NCI-H446 treated with DMSO at 0.1 percent for 48 hours (cell line): ENCODE data around the gene CNPY2.
"Not testable (repeated sequence)": the region's sequence is repeated elsewhere in the genome, so short reads cannot be mapped to it uniquely, and the experiment has no call there.

Source experiments
- DNase-seq: peaks from one replicate; lab custom pipeline; 2025; lab: John Stamatoyannopoulos, UW

Gene CNPY2

DNA sequence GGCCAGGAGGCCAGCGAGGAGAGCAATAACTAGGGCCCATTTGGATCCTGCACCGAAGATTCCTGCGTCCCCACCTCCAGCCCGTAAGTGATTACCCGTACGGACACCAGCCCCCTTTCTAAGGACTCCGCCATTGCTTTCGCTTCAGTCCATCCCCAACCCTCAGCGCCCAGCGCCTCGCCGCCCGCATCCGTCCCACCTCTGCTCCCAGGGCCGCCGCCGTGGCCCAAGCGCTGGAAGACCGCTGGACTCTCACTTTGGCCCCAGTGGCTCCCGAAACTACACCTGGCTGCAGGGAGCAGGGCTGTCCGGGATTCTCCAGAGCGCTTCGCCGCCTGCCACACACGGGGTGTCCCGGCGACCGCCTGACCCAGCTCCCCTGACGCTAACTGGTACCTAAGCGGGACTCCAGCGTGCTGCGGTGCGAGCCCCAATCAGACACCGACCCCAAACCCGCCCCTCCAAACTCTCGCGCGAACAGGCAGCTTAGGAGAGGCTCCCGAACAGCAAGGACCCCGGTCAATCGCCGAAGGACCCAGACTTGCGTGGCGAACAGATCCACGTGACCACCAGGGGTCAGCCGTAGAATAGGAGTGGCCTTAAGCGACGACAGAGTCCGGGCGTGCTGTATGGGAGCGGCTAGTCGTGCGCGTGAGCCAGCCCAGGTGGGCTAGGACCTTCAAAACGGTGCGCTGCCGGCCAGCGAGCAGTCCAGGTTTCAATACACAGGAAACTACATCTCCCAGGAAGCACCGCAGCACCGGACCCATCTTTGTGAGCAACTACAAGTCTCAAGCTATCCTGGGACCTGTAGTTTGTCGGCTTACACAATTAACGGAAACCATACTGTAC lies at the start of gene CNPY2:
Gene CNPY2, minus strand, starts transcription at position 367 of the 852 bp plus-strand sequence. CDS start 771 bp downstream, outside the sequence.
- DNase-seq, result peak; percentile 93

DNA sequence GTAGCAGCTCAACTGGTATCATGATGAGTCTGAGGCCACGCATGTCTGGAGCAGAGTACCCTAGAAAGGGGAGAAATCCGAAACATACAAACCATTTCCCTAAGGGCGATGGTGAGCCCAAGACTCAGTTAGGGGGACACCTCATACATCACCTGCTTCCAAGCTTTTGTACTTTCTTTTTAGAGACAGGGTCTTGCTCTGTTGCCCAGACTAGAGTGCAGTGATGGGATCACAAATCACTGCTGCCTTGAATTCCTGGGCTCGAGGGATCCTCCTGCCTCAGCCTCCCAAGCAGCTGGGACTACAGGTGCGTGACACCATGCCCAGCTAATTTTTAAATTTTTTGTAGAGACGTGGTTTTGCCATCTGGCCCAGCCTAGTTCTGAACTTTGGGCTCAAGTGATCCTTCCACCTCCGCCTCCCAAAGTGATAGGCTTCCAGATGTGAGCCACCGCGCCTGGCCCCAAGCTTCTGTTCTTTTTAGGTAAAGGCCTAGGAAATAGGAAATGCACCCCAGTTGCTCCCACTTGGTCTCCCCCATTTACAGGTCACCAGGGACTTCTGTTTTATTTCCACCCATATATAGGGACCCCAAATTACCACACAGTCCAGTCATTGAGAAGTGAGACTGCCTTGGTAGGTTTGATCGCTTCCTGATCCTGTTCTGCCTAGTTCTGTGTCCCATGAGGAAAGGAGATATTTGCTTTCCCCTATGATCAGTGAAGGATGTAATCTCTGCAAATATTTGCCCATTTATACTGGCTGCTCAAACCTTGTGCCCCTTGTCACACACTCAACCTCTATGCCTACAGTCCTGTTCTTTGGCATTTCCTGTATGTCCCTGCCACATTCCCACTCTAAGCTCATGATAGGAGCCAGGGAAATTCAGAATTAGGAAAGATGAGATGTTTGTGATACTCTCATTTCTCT lies 46.6 kb upstream of the CNPY2 start, which contains the start of gene APOF:
Gene APOF, minus strand, starts transcription at position 728 of the 930 bp plus-strand sequence. Its CDS starts 112 bp downstream, at position 616.
- no peak for DNase-seq

DNA sequence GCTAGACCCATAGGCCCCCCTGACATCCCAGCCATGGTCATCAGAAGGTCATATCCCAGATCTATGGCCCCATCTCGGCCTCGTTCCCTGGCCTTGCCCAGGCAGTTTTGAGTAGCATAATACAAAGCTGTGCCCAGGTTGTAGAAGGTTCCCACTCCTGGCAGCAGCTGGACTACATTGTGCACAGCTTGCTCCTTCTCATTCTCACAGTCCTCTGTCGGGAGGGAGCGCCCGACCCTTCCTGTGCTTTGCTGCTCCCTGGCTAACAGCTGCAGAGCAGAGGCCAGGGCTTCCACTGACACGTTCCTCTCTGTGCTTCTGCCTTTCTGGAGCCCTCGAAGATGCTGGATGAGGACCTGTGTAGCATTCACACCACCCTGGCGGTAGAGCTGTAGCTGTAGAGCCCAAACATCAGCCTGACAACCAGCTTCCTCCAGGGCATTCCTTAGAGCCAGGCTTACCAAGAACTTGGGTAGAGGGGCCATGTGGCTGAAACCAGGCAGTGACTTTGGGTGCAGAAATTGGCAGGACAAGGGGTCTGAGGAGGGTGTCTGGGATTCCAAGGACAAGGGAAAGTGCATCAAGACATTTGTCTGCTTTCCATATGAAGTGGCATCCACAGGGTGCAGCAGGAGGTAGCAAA lies 45.8 kb upstream of the CNPY2 start:
- no peak for DNase-seq

DNA sequence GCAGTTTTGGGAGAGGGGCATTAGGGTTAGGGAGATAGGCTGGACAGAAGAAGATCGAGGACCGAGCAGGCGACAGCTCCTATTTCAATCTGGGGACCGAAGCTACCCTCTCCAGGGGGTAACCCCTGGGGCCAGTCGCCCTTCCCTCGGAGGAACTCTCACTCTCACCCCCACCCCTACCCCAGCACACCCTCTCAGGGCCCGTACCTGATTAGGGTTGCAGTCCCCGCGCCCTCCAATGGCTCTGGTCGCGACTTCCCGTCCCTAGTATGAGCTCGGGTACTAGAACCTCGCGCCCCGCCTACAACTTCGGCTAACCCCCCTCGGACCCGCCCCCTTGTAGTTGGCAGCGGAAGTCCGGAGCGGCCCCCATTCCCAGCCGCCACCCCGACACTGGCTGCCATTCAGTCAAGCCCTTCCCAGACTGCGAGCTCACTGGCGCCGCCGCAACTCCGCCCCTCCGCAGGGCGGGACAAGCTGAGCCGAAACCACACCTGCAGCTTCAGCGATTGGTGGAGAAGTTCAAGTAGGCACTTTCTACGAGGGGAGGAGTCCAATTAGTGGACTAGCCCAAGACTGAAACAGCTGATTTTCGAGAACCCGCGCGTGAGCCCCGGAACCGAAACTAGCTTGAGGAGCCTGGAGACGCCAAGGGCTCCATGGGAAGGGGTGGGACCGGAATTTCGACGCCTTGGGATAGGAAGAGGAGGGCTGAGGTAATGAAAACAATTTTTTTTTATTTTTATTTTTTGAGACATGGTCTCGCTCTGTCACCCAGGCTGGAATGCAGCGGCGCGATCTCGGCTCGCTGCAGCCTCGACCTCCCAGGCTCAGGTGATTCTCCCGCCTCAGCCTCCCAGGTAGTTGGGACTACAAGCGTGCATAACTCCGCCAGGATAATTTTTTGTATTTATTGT lies 44.3 kb upstream of the CNPY2 start, which contains the start of gene STAT2:
Gene STAT2, minus strand, starts transcription at position 257 of the 917 bp plus-strand sequence. CDS start 3,536 bp downstream, outside the sequence.
- peak; percentile 99 for DNase-seq

DNA sequence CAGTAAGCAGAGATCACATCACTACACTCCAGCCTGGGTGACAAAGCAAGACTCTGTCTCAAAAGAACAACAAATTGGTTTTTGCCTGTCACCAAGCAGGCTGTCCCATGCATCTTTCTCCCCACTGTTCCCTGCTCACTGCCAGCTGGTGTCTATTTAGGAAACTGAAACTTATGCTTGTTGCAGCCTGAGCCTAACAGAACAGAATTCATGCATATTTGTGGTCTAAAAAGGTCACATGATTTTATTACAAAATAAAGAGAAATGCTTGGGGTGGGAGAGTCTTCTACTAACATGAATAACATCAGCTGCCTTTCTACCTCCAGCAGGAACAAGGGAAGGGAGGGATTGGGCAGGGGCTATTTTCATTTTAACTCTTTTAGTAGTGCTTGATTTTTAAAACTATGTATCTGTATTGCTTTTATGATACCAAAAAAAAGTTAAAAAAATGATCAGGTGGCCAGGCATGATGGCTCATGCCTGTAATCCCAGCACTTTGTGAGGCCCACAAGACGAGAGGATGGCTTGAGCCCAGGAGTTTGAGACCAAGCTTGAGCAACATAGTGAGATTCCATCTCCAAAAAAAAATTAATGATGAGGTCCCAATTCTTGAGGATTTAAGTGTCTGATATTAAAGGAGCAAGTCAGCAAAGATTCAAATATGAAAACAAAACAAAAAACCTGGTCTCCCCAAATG lies 43.2 kb upstream of the CNPY2 start:
- no peak for DNase-seq

DNA sequence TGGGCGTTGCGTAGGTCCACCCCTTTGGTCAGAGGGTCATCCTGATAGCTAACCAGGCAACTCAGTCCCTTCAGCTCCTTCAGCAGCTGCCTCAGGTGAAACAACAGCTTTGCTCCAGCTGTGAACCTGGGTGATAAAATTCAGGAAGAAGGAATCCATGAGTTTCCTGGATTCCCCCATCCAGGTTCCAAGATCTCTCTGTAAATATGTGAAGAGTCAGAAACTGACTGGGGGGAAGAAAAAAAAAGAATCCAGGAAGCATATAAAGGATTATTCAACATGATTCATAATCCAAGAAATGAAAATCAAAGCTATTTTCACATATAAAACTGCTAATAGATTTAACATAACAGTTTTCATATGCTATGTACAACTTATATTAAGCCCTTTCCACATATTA lies 35.5 kb upstream of the CNPY2 start:
- no peak for DNase-seq

DNA sequence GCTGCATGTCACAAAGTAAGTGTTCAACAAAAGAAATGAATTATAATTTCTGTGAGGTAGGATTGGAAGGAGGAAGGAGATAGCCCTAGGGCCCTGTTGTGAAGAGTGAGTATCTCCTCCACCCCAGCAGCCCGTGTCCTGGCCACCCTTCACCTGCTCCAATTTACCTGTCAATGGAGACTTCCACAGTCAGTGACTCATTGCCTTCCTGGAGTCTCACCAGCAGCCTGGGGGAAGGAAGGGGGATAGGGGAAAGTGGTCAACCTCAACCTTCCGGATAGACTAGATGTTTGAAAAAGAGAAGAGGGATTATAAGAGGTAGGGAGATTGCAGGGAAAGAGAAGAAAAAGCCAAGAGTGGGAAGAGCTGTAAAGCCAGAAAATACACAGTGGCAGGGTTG lies 34.9 kb upstream of the CNPY2 start:
- DNase-seq, result no peak

DNA sequence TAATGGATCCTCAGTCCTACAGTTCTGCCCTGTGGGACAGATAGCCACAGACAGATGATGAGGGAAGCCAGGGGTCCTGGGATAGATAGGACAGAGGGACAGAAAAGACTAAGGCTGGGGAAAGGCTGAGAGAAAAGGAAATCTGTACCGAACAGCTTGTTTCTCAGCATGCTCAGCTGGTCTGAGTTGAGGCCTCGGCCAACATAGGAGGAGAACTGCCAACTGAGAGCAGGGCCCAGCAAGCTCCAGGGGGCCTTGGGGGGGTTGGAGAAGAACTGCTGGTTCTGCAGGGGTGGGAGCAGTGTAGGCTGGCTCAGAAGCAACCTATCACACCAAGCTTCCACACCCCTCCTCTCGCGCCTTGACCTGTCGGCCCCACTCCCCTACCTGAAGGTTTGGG lies 33.0 kb upstream of the CNPY2 start:
- DNase-seq, result no peak

DNA sequence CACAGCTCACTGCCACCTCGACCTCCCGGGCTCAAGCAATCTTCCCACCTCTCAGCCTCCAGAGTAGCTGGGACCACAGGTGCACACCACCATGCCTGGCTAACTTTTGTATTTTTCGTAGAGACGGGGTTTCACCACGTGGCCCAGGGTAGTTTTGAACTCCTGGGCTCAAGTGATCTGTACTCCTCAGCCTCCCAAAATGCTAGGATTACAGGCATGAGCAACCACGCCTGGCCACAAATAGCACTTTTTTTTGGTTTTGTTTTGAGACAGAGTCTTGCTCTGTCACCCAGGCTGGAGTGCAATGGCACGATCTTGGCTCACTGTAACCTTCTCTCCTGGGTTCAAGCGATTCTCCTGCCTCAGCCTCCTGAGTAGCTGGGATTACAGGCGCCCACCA lies 31.5 kb upstream of the CNPY2 start:
- DNase-seq, result not testable (repeated sequence)

DNA sequence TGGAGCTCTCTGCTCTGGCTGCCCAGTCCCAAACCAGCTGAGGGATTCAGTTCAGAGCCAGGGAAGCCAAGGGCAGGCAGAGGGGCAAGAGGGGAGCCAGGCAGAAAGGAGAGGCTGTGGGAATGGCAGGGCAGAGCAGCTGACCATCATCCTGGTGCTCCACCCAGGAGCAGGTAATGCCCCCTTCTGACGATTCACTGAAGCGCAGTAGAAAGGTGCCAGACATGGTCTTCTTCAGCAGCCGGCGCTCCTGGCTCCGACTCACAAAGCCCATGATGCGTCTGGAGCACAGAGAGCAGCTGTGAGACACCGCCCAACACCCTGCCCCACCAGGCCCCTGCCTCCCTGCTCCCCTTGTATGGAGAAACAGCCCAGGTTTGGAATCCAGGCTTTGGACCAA lies 30.9 kb upstream of the CNPY2 start:
- DNase-seq, result no peak

DNA sequence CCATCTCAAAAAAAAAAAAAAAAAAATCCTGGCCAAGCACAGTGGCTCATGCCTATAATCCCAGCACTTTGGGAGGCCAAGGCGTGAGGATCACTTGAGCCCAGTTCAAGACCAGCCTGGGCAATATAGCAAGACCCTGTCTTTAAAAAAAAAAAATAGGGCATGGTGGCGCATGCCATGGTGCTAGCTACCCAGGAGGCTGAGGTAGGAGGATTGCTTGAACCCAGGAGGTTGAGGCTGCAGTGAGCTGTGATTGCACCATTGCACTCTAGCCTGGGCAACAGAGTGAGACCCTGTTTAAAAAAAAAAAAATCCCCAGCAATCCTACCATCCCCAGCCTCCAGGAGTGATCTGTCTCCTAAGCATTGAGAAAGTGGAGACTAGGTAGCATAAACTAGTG lies 26.5 kb upstream of the CNPY2 start:
- not testable (repeated sequence) for DNase-seq

DNA sequence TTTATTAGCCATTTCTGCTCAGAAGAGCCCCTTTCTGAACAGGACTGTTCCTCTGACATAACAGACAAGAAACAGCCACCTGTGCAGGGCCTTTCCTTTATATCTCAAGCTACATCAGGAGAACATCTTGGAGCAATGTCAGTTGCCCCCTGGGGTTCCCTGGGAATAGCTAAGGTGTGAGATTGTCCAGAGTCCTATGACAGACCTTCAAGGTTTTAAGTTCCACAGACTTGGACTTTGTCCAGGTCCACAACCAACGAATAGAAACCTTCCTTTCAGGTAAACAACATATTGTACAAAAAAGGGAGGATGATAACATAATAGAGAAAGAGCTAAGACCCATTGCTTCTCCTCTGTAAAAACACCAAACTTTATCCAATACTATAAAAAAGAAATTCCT lies 25.8 kb upstream of the CNPY2 start:
- no peak for DNase-seq

DNA sequence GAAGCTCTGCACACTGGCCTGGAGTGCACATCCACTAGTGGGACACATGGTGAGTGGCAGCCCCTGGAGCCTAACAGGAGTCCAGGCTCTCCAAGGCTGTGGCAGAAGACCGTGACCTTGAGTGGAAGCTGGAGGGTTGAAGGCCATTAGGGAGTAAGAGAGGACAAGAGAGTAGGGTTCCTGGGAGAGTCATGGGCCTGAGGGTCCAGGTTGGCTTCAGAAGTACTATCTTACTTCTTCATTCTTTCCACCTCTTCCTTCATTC lies 23.3 kb upstream of the CNPY2 start:
- DNase-seq, result no peak

DNA sequence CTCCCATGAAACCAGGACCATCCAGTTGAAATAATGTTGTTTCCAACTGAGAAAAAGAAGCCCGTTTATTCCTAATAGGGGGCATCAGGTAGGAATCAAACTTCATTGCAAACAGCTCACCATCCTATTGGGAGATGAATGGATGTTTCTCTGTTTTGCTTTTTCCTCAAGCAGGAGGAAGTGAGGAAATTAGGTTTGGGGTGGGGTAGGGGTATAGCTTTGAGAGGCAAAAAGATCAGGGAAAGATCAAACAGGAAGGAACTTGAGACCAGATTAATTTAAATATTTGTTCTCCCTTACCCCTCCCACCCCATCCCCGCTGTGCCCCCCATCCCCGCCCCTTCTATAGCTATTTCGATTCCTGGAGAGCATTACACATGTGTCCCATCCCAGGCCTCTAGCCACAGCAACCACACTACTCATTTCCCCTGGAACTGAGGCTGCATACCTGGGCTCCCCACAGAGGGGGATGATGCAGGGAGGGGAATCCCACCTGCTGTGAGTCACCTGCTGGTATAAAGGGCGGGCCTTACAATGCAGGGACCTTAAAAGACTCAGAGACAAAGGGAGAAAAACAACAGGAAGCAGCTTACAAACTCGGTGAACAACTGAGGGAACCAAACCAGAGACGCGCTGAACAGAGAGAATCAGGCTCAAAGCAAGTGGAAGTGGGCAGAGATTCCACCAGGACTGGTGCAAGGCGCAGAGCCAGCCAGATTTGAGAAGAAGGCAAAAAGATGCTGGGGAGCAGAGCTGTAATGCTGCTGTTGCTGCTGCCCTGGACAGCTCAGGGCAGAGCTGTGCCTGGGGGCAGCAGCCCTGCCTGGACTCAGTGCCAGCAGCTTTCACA lies 22.7 kb upstream of the CNPY2 start, which contains the start of gene IL23A:
Gene IL23A, plus strand, starts transcription at position 577 of the 850 bp plus-strand sequence. Its CDS starts 161 bp downstream, at position 738.
- DNase-seq, result no peak

DNA sequence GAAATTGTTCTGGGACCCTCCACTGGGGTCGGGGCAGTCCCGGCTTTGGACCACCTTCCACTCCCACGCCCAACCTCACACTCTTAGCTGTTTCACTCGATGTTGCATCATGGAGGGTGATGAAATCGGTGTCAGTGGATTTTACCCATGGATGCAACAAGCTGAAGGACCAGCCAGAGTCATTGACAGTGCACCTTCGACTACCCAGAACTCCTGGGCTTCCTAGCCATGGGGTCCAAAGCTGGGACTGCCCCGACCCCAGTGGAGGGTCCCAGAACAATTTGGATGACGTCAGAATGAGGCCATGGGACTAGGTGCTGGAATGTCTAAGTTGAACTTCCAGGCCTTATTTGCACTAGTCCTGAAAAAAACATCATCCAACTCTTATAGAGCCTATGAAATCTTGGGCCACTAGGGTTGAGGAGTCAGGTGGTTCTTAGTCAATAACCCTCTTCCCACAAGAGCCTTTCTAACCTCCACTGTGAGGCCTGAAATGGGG lies 22.0 kb upstream of the CNPY2 start:
- no peak for DNase-seq

DNA sequence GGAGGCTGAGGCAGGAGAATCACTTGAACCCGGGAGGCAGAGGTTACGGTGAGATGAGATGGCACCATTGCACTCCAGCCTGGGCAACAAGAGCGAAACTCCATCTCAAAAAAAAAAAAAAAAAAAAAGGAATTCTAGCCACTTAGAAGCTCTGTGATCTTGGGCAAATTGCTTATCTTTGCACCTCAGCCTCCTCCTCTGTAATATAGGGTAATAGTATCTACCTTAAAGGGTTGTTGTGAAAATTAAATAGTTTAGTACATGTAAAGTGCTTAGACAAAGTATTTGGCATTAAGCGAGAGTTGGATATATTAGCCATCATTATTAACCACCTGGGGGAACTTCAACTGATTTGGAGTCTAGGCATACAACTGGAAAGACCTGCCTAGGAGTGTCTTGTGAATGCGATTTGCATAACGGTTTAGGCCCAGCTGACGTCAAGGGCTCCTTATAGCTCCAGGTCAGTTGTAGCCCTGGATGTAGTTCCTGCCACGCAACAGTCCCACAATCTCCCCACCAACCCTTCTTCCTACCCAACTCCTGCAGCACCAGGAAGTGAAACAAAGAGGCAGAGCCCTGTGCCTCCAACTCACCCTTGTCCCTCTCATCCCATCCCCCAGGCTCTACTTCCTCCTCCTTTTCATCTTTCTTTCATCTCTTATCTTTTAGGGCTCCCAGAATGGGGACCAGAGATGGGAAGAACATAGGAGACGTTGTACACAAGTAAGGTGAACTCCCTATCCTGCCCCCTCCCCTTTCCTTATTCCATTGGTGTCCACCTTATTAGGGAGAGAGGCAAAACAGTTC lies 20.8 kb upstream of the CNPY2 start:
- DNase-seq, result no peak

DNA sequence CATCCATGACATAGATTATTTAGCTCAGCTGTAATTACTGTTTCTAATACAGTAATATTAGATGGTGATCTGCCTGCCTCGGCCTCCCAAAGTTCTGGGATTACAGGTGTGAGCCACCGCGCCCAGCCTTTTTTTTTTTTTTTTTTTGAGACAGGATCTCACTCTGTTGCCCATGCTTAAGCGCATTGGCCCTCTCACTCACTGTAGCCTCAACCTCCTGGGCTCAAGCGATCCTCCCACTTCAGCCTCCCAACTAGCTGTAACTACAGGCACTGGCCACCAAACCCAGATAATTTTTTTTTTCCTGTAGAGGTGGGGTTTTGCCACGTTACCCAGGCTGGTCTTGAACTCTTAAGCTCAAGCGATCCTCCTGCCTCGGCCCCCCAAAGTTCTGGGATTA lies 19.7 kb upstream of the CNPY2 start:
- not testable (repeated sequence) for DNase-seq

DNA sequence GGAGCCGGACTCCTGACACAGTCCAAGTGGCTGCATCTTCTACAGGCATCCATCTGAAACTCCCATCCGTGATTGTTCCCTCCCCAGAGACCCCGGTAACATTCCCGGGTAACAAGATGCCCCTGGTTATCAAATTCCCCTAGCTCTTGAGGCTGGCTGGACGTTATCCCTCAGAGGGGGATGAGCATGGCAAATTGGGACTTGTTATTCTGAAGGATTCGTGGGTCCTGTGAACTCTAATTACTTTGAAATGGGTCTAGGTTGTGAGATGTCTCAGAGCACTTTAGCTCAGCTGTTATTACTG lies 18.7 kb upstream of the CNPY2 start:
- DNase-seq, result no peak
